Uterus (tissue), 2 donors: ENCODE measurements around the gene SHISA5.
A peak's percentile ranks its signal among the peaks of the same experiment; 100 is the strongest.

Source experiments
- POLR2A ChIP-seq, 2 donors: fragments of 450-650 bp; IDR thresholded peaks; one replicate each; pipeline ENCODE4 v1.6.1; 2016; ENCODE audit warnings: antibody characterized with exemption in 2 of 2, mild to moderate bottlenecking in 1 of 2, moderate library complexity in 1 of 2
- TF ChIP-seq, protein P1 (sequence below), 4 experiments: fragments of 200-600 bp in 2 of 4; fragments of 450-650 bp in 2 of 4; sonication (generic) in 2 of 4; IDR thresholded peaks; one replicate each; pipeline ENCODE4 v1.5.1; 2016 to 2019; ENCODE audit warnings: antibody characterized with exemption in 4 of 4, mild to moderate bottlenecking in 2 of 4, moderate library complexity in 1 of 4

DNA sequence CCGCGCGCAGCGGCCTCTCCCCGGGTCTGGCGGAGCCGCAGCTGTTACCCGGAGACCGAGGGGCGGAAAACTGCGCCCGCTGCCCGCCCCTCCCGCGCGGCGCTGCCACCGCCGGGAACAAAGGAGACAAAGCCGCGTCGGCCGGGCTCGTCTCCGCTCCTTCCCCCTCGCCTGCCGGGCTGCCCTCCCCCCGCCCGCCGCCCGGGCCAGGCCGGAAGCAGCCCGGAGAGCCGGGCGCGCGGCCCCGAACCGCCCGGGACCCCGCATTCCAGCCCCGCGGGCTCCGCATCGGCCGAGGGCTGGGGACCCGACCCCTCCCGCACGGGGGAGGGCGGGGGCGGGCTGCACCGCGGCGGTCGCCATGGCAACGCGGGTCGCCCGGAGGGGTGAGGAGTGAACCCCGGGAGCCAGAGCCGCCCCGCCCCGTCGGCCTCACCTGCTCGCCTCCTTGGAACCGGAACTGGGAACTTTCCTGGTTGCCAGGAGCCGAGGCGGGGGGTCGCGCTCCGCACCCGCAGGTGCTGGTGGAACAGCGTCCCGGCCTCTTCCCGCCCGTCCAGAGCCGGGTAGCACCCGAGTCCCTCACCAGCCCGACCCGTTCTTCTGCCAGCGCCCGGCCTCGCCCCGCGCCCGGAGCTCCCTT is 74.5 kb downstream of the SHISA5 start:
- TF ChIP-seq, protein P1, sequence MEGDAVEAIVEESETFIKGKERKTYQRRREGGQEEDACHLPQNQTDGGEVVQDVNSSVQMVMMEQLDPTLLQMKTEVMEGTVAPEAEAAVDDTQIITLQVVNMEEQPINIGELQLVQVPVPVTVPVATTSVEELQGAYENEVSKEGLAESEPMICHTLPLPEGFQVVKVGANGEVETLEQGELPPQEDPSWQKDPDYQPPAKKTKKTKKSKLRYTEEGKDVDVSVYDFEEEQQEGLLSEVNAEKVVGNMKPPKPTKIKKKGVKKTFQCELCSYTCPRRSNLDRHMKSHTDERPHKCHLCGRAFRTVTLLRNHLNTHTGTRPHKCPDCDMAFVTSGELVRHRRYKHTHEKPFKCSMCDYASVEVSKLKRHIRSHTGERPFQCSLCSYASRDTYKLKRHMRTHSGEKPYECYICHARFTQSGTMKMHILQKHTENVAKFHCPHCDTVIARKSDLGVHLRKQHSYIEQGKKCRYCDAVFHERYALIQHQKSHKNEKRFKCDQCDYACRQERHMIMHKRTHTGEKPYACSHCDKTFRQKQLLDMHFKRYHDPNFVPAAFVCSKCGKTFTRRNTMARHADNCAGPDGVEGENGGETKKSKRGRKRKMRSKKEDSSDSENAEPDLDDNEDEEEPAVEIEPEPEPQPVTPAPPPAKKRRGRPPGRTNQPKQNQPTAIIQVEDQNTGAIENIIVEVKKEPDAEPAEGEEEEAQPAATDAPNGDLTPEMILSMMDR (IDR thresholded peaks at IDR 0.05), result peak in 1 of 4 experiments; percentile 7
- TF ChIP-seq POLR2A (IDR thresholded peaks at IDR 0.05), result peak; percentile 3 to 52
